A549 (cell line): ENCODE measurements around the gene SHOC2. TPM values are rescaled to one million over a fixed set of nuclear protein-coding genes. Genes with fewer than 3 reads are reported as not detected.

Experiments used
- ATAC-seq, 2 experiments: fragments of 200-7000 bp in 1 of 2; fragments of >200 bp in 1 of 2; cut with Nextera tagmentation in 1 of 2; cut with Tn5 transposase in 1 of 2; 3 replicates each; pipeline versions ENCODE4 v1.8.0 to v1.9.1; 2018 to 2020; ENCODE audit warnings: mild to moderate bottlenecking in 1 of 2, moderate library complexity in 1 of 2
- CTCF ChIA-PET: fragments of 300-600 bp; sonication (Branson Sonifier 250); formaldehyde crosslinking; extraction: SDS; loops from one replicate; lab custom pipeline; 2021; ENCODE audit warnings: antibody characterized with exemption, inconsistent platforms; lab: Yijun Ruan, JAX
- POLR2A ChIA-PET: fragments of 350-600 bp; formaldehyde crosslinking; extraction: SDS; loops from one replicate; lab custom pipeline; 2021; ENCODE audit warnings: antibody characterized with exemption, inconsistent platforms; lab: Yijun Ruan, JAX
- DNase-seq, 2 experiments: peaks; one replicate each; pipeline versions ENCODE4 v3.0.0 to v3.0.0-alpha.2; 2011 to 2016; ENCODE audit warnings: low read depth in 1 of 2, low spot score in 1 of 2
- FAIRE-seq: peaks from 2 replicates; lab custom pipeline; 2011; peaks lifted over from hg19 to GRCh38; lab: Jason Lieb, UNC
- H3K27ac ChIP-seq, 2 experiments: fragments of >200 bp; sonication (Bioruptor Twin); formaldehyde crosslinking; 3 replicates each; pipeline ENCODE4 v1.5.1; 2016 to 2017
- H3K4me1 ChIP-seq: fragments of >200 bp; sonication (Bioruptor Twin); formaldehyde crosslinking; 3 replicates; pipeline ENCODE4 v1.6.1; 2016
- H3K4me2 ChIP-seq: fragments of >200 bp; sonication (Bioruptor Twin); formaldehyde crosslinking; 3 replicates; pipeline ENCODE4 v1.6.1; 2016
- H3K4me3 ChIP-seq: fragments of >200 bp; sonication (Bioruptor Twin); formaldehyde crosslinking; 3 replicates; pipeline ENCODE4 v1.5.1; 2016
- H3K9me3 ChIP-seq: fragments of >200 bp; sonication (Bioruptor Twin); formaldehyde crosslinking; 3 replicates; pipeline ENCODE4 v1.6.1; 2016
- CBX2 ChIP-seq: fragments of 200-600 bp; sonication (generic); IDR thresholded peaks from 2 replicates; pipeline ENCODE4 v1.6.1; 2016; ENCODE audit warnings: low read depth, mild to moderate bottlenecking, borderline replicate concordance
- CBX8 ChIP-seq: fragments of 200-600 bp; sonication (generic); IDR thresholded peaks from 2 replicates; pipeline ENCODE4 v1.6.1; 2016
- CEBPB ChIP-seq, 2 experiments: fragments of >200 bp in 1 of 2; sonication (Bioruptor Twin) in 1 of 2; formaldehyde crosslinking in 1 of 2; IDR thresholded peaks; 2 replicates each; pipeline ENCODE4 v1.6.1; 2012 to 2016
- EHMT2 ChIP-seq: fragments of 200-600 bp; sonication (generic); IDR thresholded peaks from 2 replicates; pipeline ENCODE4 v1.6.1; 2016; ENCODE audit warnings: antibody characterized with exemption, low read depth, mild to moderate bottlenecking, moderate library complexity
- ELK1 ChIP-seq: fragments of 150-350 bp; IDR thresholded peaks from 2 replicates; pipeline ENCODE4 v1.6.1; 2014; ENCODE audit warnings: low read depth, mild to moderate bottlenecking, low read length
- EP300 ChIP-seq, 2 experiments: fragments of >200 bp; sonication (Bioruptor Twin); formaldehyde crosslinking; IDR thresholded peaks; 2 replicates in 1 of 2; 3 replicates in 1 of 2; pipeline ENCODE4 v1.6.1; 2016 to 2017
- ESRRA ChIP-seq: fragments of 150-350 bp; IDR thresholded peaks from 2 replicates; pipeline ENCODE4 v1.6.1; 2014; ENCODE audit warnings: mild to moderate bottlenecking, low read length, borderline replicate concordance
- FOSB ChIP-seq: fragments of 250-450 bp; sonication (Bioruptor Pico); IDR thresholded peaks from 2 replicates; pipeline ENCODE4 v1.5.0; 2020; ENCODE audit warnings: mild to moderate bottlenecking, moderate library complexity
- GATA3 ChIP-seq: IDR thresholded peaks from 2 replicates; pipeline ENCODE4 v1.6.1; 2012; ENCODE audit warnings: borderline replicate concordance
- HDAC2 ChIP-seq: fragments of 200-600 bp; sonication (generic); IDR thresholded peaks from 2 replicates; pipeline ENCODE4 v1.6.1; 2016
- HMGXB4 ChIP-seq: fragments of 250-450 bp; sonication (Bioruptor Pico); IDR thresholded peaks from 2 replicates; pipeline ENCODE4 v1.5.0; 2021; ENCODE audit warnings: mild to moderate bottlenecking, moderate library complexity, borderline replicate concordance
- HOXB13 ChIP-seq: fragments of 250-450 bp; sonication (Bioruptor Pico); IDR thresholded peaks from 2 replicates; pipeline ENCODE4 v1.5.0; 2020; ENCODE audit warnings: low read depth, mild to moderate bottlenecking, moderate library complexity
- MAX ChIP-seq: IDR thresholded peaks from 2 replicates; pipeline ENCODE4 v1.6.1; 2012
- MYC ChIP-seq: IDR thresholded peaks from 2 replicates; pipeline ENCODE4 v1.6.1; 2012; ENCODE audit warnings: mild to moderate bottlenecking, inconsistent platforms, low read length, improper control_type of control experiment, borderline replicate concordance
- NR3C1 ChIP-seq: fragments of >200 bp; sonication (Bioruptor Twin); formaldehyde crosslinking; IDR thresholded peaks from 3 replicates; pipeline ENCODE4 v1.6.1; 2017
- RAD21 ChIP-seq, 2 experiments: fragments of >200 bp in 1 of 2; sonication (Bioruptor Twin) in 1 of 2; formaldehyde crosslinking in 1 of 2; IDR thresholded peaks in 1 of 2; conservative IDR thresholded peaks in 1 of 2; 2 replicates in 1 of 2; 3 replicates in 1 of 2; pipeline ENCODE4 v1.6.1; 2012 to 2018; ENCODE audit warnings: inconsistent platforms in 1 of 2
- REST ChIP-seq: fragments of 200-600 bp; sonication (generic); IDR thresholded peaks from 2 replicates; pipeline ENCODE4 v1.6.1; 2016; ENCODE audit warnings: antibody characterized with exemption, mild to moderate bottlenecking, moderate library complexity
- RFX5 ChIP-seq: fragments of 450-650 bp; IDR thresholded peaks from 2 replicates; pipeline ENCODE4 v1.7.1; 2014; ENCODE audit warnings: antibody characterized with exemption, mild to moderate bottlenecking, moderate library complexity
- RNF2 ChIP-seq: fragments of 200-600 bp; sonication (generic); IDR thresholded peaks from 2 replicates; pipeline ENCODE4 v1.6.1; 2016; ENCODE audit warnings: low read depth, mild to moderate bottlenecking, antibody characterized with exemption, moderate library complexity, borderline replicate concordance
- SREBF2 ChIP-seq: fragments of 450-650 bp; IDR thresholded peaks from 2 replicates; pipeline ENCODE4 v1.6.1; 2014; ENCODE audit warnings: mild to moderate bottlenecking, moderate library complexity
- TP53 ChIP-seq: fragments of 250-450 bp; sonication (Bioruptor Pico); IDR thresholded peaks from 2 replicates; pipeline ENCODE4 v1.5.0; 2021; ENCODE audit warnings: mild to moderate bottlenecking, moderate library complexity
- ZC3H11A ChIP-seq: fragments of 450-650 bp; IDR thresholded peaks from 2 replicates; pipeline ENCODE4 v1.6.1; 2014; ENCODE audit warnings: antibody characterized with exemption, mild to moderate bottlenecking
- ZFP36 ChIP-seq: fragments of 450-650 bp; IDR thresholded peaks from 2 replicates; pipeline ENCODE4 v1.6.1; 2014; ENCODE audit warnings: borderline replicate concordance; ENCODE audit not compliant: partially characterized antibody
- ZNF302 ChIP-seq: fragments of 250-450 bp; sonication (Bioruptor Pico); IDR thresholded peaks from 2 replicates; pipeline ENCODE4 v1.9.0; 2021; ENCODE audit warnings: inconsistent platforms, mild to moderate bottlenecking, moderate library complexity
- WGBS: methylation state at CpG from one replicate; pipeline ENCODE4 v1.1.6; 2017; ENCODE audit errors: missing lambda C conversion rate; 5-methylcytosine and 5-hydroxymethylcytosine counted together
- polyA plus RNA-seq, 4 experiments: library from polyadenylated mRNA; depleted of rRNA in 3 of 4; stranded (reverse); fragments of >200 nt; fragmentation: RNase III in 1 of 4; extraction: RNeasy Plus Mini Kit Qiagen cat#74134 plus additional on column Dnase treatment in 1 of 4; gene quantifications; 2 replicates in 3 of 4; 3 replicates in 1 of 4; pipeline ENCODE4 v1.2.3, GENCODE V29; 2011 to 2017

SHOC2 gene
- polyA plus RNA-seq, 2 of the 4 experiments (the other 2 are of a cell fraction): 20.5 to 32.1 TPM

GRCh38 chr10:110876788-110877187 lies 42.6 kb upstream of the SHOC2 start:
- 90% methylated on average over 1 of the region's 1 CpG for WGBS
- H3K4me2 ChIP-seq: no peak overlapping the region
- POLR2A ChIA-PET: no interaction called here
- H3K4me1 ChIP-seq: peaks cover 26% of the 10 kb centered on the region; the same call in 2 of the 3 replicates
- no peak for FAIRE-seq
- no peak for TF ChIP-seq GATA3
- no peak for TF ChIP-seq ZFP36
- no peak for TF ChIP-seq ZC3H11A
- no peak for TF ChIP-seq ESRRA
- no peak for TF ChIP-seq MAX
- no peak for TF ChIP-seq ZNF302 (CRISPR knock-in tag)
- TF ChIP-seq CEBPB (IDR thresholded peaks at IDR 0.05): no peak
- TF ChIP-seq ELK1: no peak
- TF ChIP-seq, all 56 proteins: peak for 0
- DNase-seq (no peak), ATAC-seq (no peak)
- H3K9me3 ChIP-seq: no peaks in the 10 kb centered on the region
- H3K4me3 ChIP-seq: no peak overlapping the region
- no peak overlapping the region for H3K27ac ChIP-seq
- CTCF ChIA-PET: interaction anchor here (1.1 to 3.2 kb wide), 3 partner anchors 10 to 73 kb away, joined by 3 to 11 read pairs (median 5); no protein-coding TSS in a partner anchor

GRCh38 chr10:110880012-110880411 lies 39.4 kb upstream of the SHOC2 start:
- DNase-seq (no peak), FAIRE-seq (no peak), ATAC-seq (peak; percentile 32 to 54; a peak in 3 of 6 replicates)
- H3K27ac ChIP-seq: no peak overlapping the region
- no peak for TF ChIP-seq RAD21 (conservative IDR thresholded peaks at IDR 0.05 in 1 of 2, IDR thresholded peaks at IDR 0.05 in 1 of 2)
- TF ChIP-seq NR3C1: no peak
- no peak for TF ChIP-seq ELK1
- no peak for TF ChIP-seq ZFP36
- TF ChIP-seq EP300 (IDR thresholded peaks at IDR 0.05): no peak
- TF ChIP-seq MYC: no peak
- no peak for TF ChIP-seq CBX2
- no peak for TF ChIP-seq FOSB (CRISPR knock-in tag)
- TF ChIP-seq GATA3: no peak
- TF ChIP-seq TP53: no peak
- TF ChIP-seq SREBF2: no peak
- TF ChIP-seq RFX5: no peak
- no peak for TF ChIP-seq REST
- TF ChIP-seq HMGXB4 (CRISPR knock-in tag): no peak
- TF ChIP-seq HDAC2: no peak
- TF ChIP-seq RNF2: no peak
- no peak for TF ChIP-seq CBX8
- no peak for TF ChIP-seq HOXB13 (CRISPR knock-in tag)
- no peak for TF ChIP-seq EHMT2
- H3K9me3 ChIP-seq: no peaks in the 10 kb centered on the region
- CTCF ChIA-PET: interaction anchor here (2.7 kb wide), 1 partner anchor 14 kb away, joined by 8 read pairs; no protein-coding TSS in a partner anchor
- POLR2A ChIA-PET: interaction anchor here (0.6 to 1.6 kb wide), 2 partner anchors 9 to 36 kb away, joined by 3 to 5 read pairs; partner anchors contain the start of gene PDCD4
- peaks cover 21% of the 10 kb centered on the region; the same call in 2 of the 3 replicates for H3K4me1 ChIP-seq
- H3K4me3 ChIP-seq: no peak overlapping the region
- no peak overlapping the region for H3K4me2 ChIP-seq
- WGBS: 78% methylated on average over 3 of the region's 3 CpGs
